Fibroblast of mammary gland (primary cell): Measurements from ENCODE around the gene IL1A.
A peak's percentile ranks its signal among the peaks of the same experiment; 100 is the strongest.

Experiments
- DNase-seq: peaks from one replicate; pipeline ENCODE4 v3.0.0-alpha.2; 2010; ENCODE audit warnings: low read depth
- H3K4me3 ChIP-seq: 2 replicates; pipeline ENCODE4 v1.5.1; 2011; ENCODE audit warnings: low read depth, mild to moderate bottlenecking, low read length, moderate library complexity; ENCODE audit not compliant: control insufficient read depth
- TF ChIP-seq, protein P1 (sequence below): conservative IDR thresholded peaks from 2 replicates; pipeline ENCODE4 v1.5.1; 2011; ENCODE audit warnings: low read depth, low read length, inconsistent platforms; ENCODE audit not compliant: control insufficient read depth, insufficient read depth

IL1A gene

DNA sequence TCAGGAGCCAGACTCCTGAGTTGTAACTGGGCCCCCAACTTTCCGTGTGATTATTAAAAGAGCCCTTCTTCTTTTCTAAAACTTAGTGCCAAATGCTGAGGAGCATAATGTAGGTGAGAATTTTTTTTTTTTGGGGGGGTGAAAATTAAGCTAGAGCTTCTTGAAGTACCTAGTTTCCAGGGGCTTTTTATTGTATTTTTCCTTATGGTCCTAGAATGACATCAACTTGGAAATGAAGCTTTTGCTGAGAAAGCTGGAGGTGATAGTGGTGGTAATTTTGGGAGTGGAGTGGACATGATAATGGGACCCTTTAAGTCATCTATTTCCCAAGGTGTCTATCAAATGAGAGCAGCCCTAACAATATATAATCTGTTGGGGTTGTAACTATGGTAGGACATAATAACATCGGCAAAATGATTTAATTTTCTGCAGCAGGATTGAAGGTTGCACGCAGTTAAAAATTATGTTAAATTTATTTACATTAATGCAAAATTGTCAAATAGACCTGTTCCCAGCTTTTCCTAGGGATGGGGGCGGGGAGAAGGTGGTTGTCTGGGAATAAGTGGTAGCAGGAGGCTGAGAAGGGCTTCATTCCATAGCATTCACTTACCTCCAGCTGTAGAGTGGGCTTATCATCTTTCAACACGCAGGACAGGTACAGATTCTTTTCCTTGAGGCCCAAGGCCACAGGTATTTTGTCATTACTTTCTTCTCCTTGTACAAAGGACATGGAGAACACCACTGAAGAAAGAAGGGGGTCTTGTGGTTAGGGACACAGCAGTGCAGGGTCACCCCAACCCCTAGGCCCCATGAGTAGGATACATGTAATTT lies 46.6 kb upstream of the IL1A start:
- DNase-seq: no peak
- TF ChIP-seq, protein P1, sequence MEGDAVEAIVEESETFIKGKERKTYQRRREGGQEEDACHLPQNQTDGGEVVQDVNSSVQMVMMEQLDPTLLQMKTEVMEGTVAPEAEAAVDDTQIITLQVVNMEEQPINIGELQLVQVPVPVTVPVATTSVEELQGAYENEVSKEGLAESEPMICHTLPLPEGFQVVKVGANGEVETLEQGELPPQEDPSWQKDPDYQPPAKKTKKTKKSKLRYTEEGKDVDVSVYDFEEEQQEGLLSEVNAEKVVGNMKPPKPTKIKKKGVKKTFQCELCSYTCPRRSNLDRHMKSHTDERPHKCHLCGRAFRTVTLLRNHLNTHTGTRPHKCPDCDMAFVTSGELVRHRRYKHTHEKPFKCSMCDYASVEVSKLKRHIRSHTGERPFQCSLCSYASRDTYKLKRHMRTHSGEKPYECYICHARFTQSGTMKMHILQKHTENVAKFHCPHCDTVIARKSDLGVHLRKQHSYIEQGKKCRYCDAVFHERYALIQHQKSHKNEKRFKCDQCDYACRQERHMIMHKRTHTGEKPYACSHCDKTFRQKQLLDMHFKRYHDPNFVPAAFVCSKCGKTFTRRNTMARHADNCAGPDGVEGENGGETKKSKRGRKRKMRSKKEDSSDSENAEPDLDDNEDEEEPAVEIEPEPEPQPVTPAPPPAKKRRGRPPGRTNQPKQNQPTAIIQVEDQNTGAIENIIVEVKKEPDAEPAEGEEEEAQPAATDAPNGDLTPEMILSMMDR: no peak
- no peak overlapping the region for H3K4me3 ChIP-seq

DNA sequence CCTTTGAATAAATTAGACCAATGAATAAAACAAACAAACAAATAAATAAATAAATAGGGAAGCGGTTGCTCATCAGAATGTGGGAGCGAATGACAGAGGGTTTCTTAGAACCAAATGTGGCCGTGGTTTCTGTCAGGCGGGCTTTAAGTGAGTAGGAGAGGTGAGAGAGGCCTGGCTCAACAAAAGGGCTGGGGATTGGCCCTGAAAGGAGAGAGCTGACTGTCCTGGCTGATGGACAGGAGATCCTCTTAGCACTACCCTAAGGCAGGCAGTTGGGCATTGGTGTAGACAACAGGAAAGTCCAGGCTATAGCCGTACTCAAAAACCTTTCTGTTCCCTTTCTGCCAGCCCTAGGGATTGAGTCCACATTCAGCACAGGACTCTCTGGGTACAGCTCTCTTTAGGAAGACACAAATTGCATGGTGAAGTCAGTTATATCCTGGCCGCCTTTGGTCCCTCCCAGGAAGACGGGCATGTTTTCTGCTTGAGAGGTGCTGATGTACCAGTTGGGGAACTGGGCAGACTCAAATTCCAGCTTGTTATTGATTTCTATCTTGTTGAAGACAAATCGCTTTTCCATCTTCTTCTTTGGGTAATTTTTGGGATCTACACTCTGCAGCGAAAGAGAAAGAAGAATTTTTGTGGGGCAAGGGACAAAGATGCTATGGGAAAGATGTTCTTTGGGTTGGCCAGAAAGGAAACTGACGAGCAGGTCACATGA lies 45.8 kb upstream of the IL1A start:
- TF ChIP-seq, protein P1: no peak

DNA sequence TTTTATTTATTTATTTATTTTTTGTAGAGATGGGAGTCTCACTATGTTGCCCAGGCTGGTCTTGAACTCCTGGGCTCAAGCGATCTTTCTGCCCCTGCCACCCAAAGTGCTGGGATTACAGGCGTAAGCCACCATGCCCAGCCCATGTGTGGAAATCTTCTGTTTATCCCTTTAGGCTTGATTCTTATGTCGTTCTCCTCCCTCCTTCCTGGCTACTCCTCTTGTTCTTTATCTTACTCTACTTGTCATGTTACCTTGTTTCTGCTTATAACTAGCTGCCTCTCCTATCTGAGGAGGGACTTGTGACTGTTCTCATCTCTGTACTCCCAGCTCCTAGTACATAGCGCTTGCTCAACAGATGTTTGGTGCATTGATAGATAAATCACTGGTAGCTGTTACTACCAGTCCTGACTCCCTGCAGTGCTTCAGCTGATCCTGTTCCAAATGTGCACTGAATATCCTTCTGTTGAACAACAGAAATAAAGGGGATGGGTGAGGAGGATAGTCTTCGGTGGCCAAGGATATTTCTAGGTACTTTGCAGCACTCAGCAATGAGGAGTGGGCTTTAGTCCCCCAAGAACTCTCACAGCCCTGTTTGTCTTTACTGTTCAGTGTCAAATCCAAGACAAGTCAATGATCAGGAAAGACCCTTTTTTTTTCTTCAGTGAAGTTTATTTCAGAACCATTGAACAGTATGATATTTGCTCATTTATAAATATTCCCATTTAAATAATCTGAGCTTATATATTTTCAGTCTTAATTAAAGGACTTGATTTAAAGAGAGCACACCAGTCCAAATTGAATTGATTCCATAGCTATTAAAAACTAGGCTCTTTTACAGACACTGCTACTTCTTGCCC lies 45.0 kb upstream of the IL1A start:
- peak; percentile 25 for DNase-seq
- TF ChIP-seq, protein P1: no peak
- H3K4me3 ChIP-seq: no peak overlapping the region

More for the DNA sequence above, 45.8 kb upstream of the IL1A start:
- no peak for DNase-seq
- no peak overlapping the region for H3K4me3 ChIP-seq

DNA sequence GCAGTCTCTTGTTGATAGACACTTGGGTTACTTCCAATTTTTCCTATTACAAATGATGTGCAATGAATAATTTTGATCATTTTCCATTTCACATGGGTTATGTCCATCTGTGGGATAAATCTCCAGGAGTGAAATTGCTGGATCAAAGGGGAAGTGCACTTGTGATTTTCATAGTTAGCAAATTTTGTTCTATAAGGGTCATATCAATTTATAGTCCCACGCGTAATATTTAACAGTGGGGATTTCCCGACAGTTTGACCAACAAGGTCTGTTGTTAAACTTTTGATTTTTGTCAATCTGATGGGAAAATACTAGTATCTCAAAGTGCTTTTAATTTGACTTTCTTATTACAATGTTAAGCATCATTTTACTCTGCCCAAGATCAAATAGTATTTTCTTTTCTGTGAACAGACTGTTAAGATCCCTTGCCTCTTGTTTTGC lies 44.0 kb upstream of the IL1A start:
- no peak overlapping the region for H3K4me3 ChIP-seq
- TF ChIP-seq, protein P1: no peak
- DNase-seq: no peak

DNA sequence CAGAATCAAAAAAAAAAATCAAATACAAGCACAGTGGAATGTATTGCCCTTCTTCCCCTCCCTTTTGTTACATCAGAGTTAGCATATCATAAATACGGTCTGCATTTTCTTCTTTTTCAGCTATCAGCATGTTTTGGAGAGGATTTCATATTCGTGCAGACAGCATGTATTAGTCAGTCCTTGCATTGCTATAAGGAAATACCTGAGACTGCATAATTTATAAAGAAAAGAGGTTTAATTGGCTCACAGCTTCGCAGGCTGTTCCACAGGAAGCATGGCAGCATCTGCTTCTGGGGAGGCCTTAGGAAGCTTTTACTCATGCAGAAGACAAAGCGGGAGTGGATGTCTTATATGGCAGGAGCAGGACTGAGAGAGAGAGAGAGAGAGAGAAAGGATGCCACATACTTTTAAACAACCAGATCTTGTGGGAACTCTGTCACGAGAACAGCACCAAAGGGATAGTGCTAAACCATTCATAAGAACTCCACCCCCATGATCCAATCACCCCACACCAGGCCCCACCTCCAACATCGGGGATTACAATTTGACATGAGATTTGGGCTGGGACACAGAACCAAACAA lies 43.4 kb upstream of the IL1A start:
- DNase-seq: no peak
- H3K4me3 ChIP-seq: no peak overlapping the region
- TF ChIP-seq, protein P1: no peak

DNA sequence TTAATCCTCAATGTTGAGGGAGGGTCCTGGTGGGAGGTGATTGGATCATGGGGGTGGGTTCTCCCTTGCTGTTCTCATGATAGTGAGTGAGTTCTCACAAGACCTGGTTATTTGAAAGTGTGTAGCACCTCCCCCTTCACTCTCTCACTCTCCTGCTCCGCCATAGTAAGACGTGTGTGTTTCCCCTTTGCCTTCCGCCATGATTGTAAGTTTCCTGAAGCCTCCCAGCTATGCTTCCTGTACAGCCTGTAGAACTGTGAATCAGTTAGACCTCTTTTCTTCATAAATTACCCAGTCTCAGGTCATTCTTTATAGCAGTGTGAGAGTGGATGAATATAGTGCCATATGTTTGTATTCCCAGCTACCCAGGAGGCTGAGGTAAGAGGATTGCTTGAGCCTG lies 42.7 kb upstream of the IL1A start:
- DNase-seq: no peak
- TF ChIP-seq, protein P1: no peak
- H3K4me3 ChIP-seq: no peak overlapping the region
